Measurements from ENCODE around the gene SLC7A9. TPM values are rescaled to one million over a fixed set of nuclear protein-coding genes. Genes with fewer than 3 reads are reported as not detected.
"Not testable (repeated sequence)": the region's sequence is repeated elsewhere in the genome, so short reads cannot be mapped to it uniquely, and the experiment has no call there.

SLC7A9 gene
- total RNA-seq, 6 donors from 2014 or later: 0.26 to 1.2 (median 0.44) TPM; not detected in 2

DNA sequence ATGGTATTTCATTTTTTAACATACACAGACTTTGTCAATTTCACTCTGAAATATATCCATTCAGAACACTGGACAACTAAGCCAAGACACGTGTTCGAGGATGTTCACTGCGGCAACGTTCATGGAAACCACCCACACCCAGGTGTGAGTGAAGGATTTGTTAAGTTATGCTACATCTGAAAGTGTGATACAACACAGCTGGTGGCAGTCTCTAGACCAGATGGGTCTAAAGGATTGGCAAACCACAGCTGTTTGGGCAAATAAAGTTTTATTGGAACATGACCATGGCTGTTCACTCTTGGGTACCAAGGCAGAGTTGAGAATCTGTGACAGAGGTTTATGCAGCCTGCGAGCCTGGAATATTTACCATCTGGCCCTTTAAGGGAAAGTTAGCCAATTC is 12.0 kb downstream of the SLC7A9 start:
- Histone ChIP-seq H3K36me3 (no peaks in the 10 kb centered on the region), H3K27ac (no peak overlapping the region), H3K9me3 (no peaks in the 10 kb centered on the region), H3K27me3 (no peaks in the 10 kb centered on the region), H3K4me3 (no peak overlapping the region), H3K4me1 (no peaks in the 10 kb centered on the region)
- peak in 1 of 2 donors; percentile 7 for DNase-seq
- TF ChIP-seq POLR2A (IDR thresholded peaks at IDR 0.05) (no peak), POLR2AphosphoS5 (IDR thresholded peaks at IDR 0.05) (no peak), CTCF (IDR thresholded peaks at IDR 0.05) (no peak), EP300 (IDR thresholded peaks at IDR 0.05) (no peak)
- no peak for ATAC-seq (ENCODE audit: low FRiP score in 2 of 2)
- WGBS, 2 donors: 91 to 96% methylated on average over 5 of the region's 5 CpGs

GRCh38 chr19:32856818-32857217 is 12.7 kb downstream of the SLC7A9 start:
- H3K36me3 ChIP-seq: not testable (repeated sequence)
- 96 to 98% methylated on average over 7 of the region's 7 CpGs for WGBS, 2 donors

DNA sequence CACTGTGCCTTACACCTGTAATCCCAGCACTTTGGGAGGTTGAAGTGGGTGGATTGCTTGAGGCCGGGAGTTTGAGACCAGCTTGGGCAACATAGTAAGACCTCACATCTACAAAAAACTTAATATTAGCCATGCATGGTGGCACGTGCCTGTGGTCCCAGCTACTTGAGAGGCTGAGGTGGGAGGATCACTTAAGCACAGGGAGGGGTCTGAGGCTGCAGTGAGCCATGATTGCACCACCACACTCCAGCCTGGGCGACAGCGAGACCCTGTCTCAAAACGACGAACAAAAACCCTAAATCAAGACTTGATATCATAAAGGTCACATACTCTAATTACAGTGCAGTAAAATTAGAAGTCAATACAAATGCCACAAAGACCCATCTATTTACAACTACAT is 17.4 kb downstream of the SLC7A9 start:
- H3K27me3 ChIP-seq: no peaks in the 10 kb centered on the region
- no peak for ATAC-seq (ENCODE audit: low FRiP score in 2 of 2)
- WGBS, 2 donors: 90 to 92% methylated on average over 6 of the region's 6 CpGs
- TF ChIP-seq POLR2A (IDR thresholded peaks at IDR 0.05) (no peak), EP300 (IDR thresholded peaks at IDR 0.05) (no peak), POLR2AphosphoS5 (IDR thresholded peaks at IDR 0.05) (no peak), CTCF (IDR thresholded peaks at IDR 0.05) (no peak)
- no peak overlapping the region for H3K27ac ChIP-seq
- no peak for DNase-seq
- H3K36me3 ChIP-seq: no peaks in the 10 kb centered on the region
- no peak overlapping the region for H3K4me3 ChIP-seq
- H3K4me1 ChIP-seq: no peaks in the 10 kb centered on the region
- no peaks in the 10 kb centered on the region for H3K9me3 ChIP-seq

More at GRCh38 chr19:32856818-32857217, 12.7 kb downstream of the SLC7A9 start:
- H3K4me1 ChIP-seq; H3K27me3 ChIP-seq; H3K9me3 ChIP-seq; ATAC-seq (ENCODE audit: low FRiP score in 2 of 2); H3K4me3 ChIP-seq; H3K27ac ChIP-seq: not testable (repeated sequence)
- DNase-seq: peak in 1 of 2 donors; percentile 2

- H3K36me3 ChIP-seq; H3K4me3 ChIP-seq; H3K27ac ChIP-seq; DNase-seq; H3K9me3 ChIP-seq; ATAC-seq (ENCODE audit: low FRiP score in 2 of 2); H3K4me1 ChIP-seq; H3K27me3 ChIP-seq: not testable (repeated sequence)
- WGBS, 2 donors: 100% methylated on average over 1 of the region's 2 CpGs
These were observed 21.5 kb downstream of the SLC7A9 start for GRCh38 chr19:32848035-32848434.

GRCh38 chr19:32843716-32844245 is 25.8 kb downstream of the SLC7A9 start:
- Histone ChIP-seq H3K27ac (no peak overlapping the region), H3K27me3 (no peaks in the 10 kb centered on the region), H3K4me3 (no peak overlapping the region), H3K36me3 (no peaks in the 10 kb centered on the region), H3K4me1 (no peaks in the 10 kb centered on the region), H3K9me3 (peaks cover 0 to 14% (median 6%) of the 10 kb centered on the region in 4 donors)
- TF ChIP-seq POLR2A (IDR thresholded peaks at IDR 0.05) (no peak), CTCF (IDR thresholded peaks at IDR 0.05) (no peak), EP300 (IDR thresholded peaks at IDR 0.05) (no peak), POLR2AphosphoS5 (IDR thresholded peaks at IDR 0.05) (no peak)
- DNase-seq (peak in 1 of 2 donors; percentile 5), ATAC-seq (ENCODE audit: low FRiP score in 2 of 2) (no peak)
- WGBS, 2 donors: 95 to 97% methylated on average over 19 of the region's 19 CpGs

GRCh38 chr19:32842061-32842460 is 27.5 kb downstream of the SLC7A9 start:
- ATAC-seq (ENCODE audit: low FRiP score in 2 of 2) (no peak), DNase-seq (no peak)
- H3K27ac ChIP-seq: no peak overlapping the region
- no peak overlapping the region for H3K4me3 ChIP-seq
- H3K4me1 ChIP-seq: no peaks in the 10 kb centered on the region
- TF ChIP-seq POLR2A (IDR thresholded peaks at IDR 0.05) (no peak), EP300 (IDR thresholded peaks at IDR 0.05) (no peak), POLR2AphosphoS5 (IDR thresholded peaks at IDR 0.05) (no peak), CTCF (IDR thresholded peaks at IDR 0.05) (no peak)
- H3K9me3 ChIP-seq: peaks cover 0 to 14% (median 6%) of the 10 kb centered on the region in 4 donors
- H3K36me3 ChIP-seq: no peaks in the 10 kb centered on the region
- H3K27me3 ChIP-seq: no peaks in the 10 kb centered on the region
- WGBS, 2 donors: 81 to 90% methylated on average over 8 of the region's 8 CpGs
